Loucy (cell line): ENCODE measurements around the gene ESR1.
"Not testable (repeated sequence)": the region's sequence is repeated elsewhere in the genome, so short reads cannot be mapped to it uniquely, and the experiment has no call there.

Experiments
- H2AFZ ChIP-seq: fragments of 200-600 bp; sonication (generic); 2 replicates; pipeline ENCODE4 v1.6.0; 2016; ENCODE audit warnings: antibody characterized with exemption, mild to moderate bottlenecking, low read length, moderate library complexity
- H3F3A ChIP-seq: fragments of 200-600 bp; 2 replicates; pipeline ENCODE4 v1.6.0; 2016; ENCODE audit warnings: antibody characterized with exemption, low read depth, mild to moderate bottlenecking
- H3K27me3 ChIP-seq: fragments of 200-600 bp; sonication (generic); 2 replicates; pipeline ENCODE4 v1.6.1; 2014; ENCODE audit warnings: low read length, mild to moderate bottlenecking; ENCODE audit not compliant: insufficient read depth, poor library complexity, severe bottlenecking
- H3K36me3 ChIP-seq: fragments of 200-600 bp; sonication (generic); 2 replicates; pipeline ENCODE4 v1.6.1; 2016; ENCODE audit warnings: low read length; ENCODE audit not compliant: insufficient read depth
- H3K4me1 ChIP-seq: fragments of 200-600 bp; sonication (generic); 2 replicates; pipeline ENCODE4 v1.5.1; 2014; ENCODE audit warnings: low read length, mild to moderate bottlenecking; ENCODE audit not compliant: insufficient read depth, poor library complexity, severe bottlenecking
- H3K4me2 ChIP-seq: fragments of 200-600 bp; sonication (generic); 2 replicates; pipeline ENCODE4 v1.6.0; 2014; ENCODE audit warnings: antibody characterized with exemption, low read length, low read depth, mild to moderate bottlenecking; ENCODE audit not compliant: poor library complexity, severe bottlenecking
- H3K4me3 ChIP-seq: fragments of 200-600 bp; sonication (generic); 2 replicates; pipeline ENCODE4 v1.5.1; 2014; ENCODE audit warnings: low read length, mild to moderate bottlenecking, mixed read lengths; ENCODE audit not compliant: poor library complexity, severe bottlenecking
- H3K79me2 ChIP-seq: fragments of 200-600 bp; sonication (generic); 2 replicates; pipeline ENCODE4 v1.6.1; 2014; ENCODE audit warnings: low read length; ENCODE audit not compliant: insufficient read depth
- H3K9ac ChIP-seq: fragments of 200-600 bp; sonication (generic); 2 replicates; pipeline ENCODE4 v1.6.0; 2014; ENCODE audit warnings: mild to moderate bottlenecking, low read depth, low read length, moderate library complexity; ENCODE audit not compliant: poor library complexity, severe bottlenecking
- H3K9me2 ChIP-seq: fragments of 200-600 bp; sonication (generic); replicated peaks from 2 replicates; pipeline ENCODE4 v1.6.1; 2016; ENCODE audit warnings: low read depth, low read length, mixed read lengths
- H3K9me3 ChIP-seq: fragments of 200-600 bp; sonication (generic); 2 replicates; pipeline ENCODE4 v1.6.1; 2014; ENCODE audit warnings: mild to moderate bottlenecking, antibody characterized with exemption, low read length, low read depth; ENCODE audit not compliant: insufficient read depth
- H4K20me1 ChIP-seq: fragments of 200-600 bp; sonication (generic); 2 replicates; pipeline ENCODE4 v1.6.0; 2014; ENCODE audit warnings: antibody characterized with exemption, low read length, mild to moderate bottlenecking; ENCODE audit not compliant: insufficient read depth, poor library complexity, severe bottlenecking
- EZH2phosphoT487 ChIP-seq: fragments of 200-600 bp; IDR thresholded peaks from 2 replicates; pipeline ENCODE4 v1.6.1; 2018; ENCODE audit warnings: antibody characterized with exemption, mild to moderate bottlenecking, moderate library complexity, borderline replicate concordance
- TF ChIP-seq, protein P1 (sequence below): fragments of 200-600 bp; sonication (generic); conservative IDR thresholded peaks from 2 replicates; pipeline ENCODE4 v1.5.1; 2014; ENCODE audit warnings: mild to moderate bottlenecking, antibody characterized with exemption, low read length

Gene ESR1

DNA sequence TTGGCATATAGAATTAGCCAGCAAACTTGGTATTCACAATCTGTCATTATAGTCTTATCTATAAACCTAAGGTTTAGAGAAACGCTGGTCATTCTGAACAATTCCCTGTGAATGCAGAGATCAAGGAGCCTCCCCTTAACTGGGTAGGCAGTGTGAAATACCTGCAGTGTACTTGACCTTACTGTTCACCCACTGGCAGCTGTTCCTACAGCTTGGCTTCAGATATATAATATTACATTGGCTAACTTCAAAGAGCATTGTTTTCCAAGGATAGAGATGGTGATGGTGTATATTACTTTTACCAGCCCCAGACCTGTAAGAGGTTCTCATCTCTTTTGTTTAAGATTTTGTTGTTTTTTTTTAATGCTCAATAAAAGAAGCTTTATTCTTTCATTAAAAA lies 168.3 kb downstream of the ESR1 start:
- H3F3A ChIP-seq, result no peaks in the 10 kb centered on the region
- no peaks in the 10 kb centered on the region for H3K9me2 ChIP-seq
- no peaks in the 10 kb centered on the region for H3K27me3 ChIP-seq
- no peaks in the 10 kb centered on the region for H4K20me1 ChIP-seq
- no peak overlapping the region for H3K4me2 ChIP-seq
- H3K9ac ChIP-seq, result no peak overlapping the region
- H3K4me3 ChIP-seq, result no peak overlapping the region
- H3K9me3 ChIP-seq, result no peaks in the 10 kb centered on the region
- no peak overlapping the region for H2AFZ ChIP-seq
- H3K4me1 ChIP-seq, result no peaks in the 10 kb centered on the region
- no peaks in the 10 kb centered on the region for H3K36me3 ChIP-seq
- no peaks in the 10 kb centered on the region for H3K79me2 ChIP-seq
- no peak for TF ChIP-seq EZH2phosphoT487
- TF ChIP-seq, protein P1, sequence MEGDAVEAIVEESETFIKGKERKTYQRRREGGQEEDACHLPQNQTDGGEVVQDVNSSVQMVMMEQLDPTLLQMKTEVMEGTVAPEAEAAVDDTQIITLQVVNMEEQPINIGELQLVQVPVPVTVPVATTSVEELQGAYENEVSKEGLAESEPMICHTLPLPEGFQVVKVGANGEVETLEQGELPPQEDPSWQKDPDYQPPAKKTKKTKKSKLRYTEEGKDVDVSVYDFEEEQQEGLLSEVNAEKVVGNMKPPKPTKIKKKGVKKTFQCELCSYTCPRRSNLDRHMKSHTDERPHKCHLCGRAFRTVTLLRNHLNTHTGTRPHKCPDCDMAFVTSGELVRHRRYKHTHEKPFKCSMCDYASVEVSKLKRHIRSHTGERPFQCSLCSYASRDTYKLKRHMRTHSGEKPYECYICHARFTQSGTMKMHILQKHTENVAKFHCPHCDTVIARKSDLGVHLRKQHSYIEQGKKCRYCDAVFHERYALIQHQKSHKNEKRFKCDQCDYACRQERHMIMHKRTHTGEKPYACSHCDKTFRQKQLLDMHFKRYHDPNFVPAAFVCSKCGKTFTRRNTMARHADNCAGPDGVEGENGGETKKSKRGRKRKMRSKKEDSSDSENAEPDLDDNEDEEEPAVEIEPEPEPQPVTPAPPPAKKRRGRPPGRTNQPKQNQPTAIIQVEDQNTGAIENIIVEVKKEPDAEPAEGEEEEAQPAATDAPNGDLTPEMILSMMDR, result no peak

DNA sequence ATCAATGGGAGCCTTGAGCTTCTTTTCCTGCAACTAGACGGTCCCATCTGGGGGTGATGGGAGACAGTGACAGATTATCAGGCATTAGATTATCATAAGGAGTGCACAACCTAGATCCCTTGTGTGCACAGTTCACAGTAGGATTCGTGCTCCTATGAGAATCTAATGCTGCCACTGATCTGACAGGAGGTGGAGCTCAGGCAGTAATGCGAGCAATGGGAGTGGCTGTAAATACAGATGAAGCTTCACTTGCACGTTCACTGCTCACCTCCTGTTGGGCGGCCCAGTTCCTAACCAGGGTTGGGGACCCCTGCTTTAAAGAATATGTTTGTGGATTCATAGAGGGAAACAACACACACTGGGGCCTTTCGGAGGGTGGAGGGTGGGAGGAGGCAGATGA lies 180.7 kb downstream of the ESR1 start:
- H3K4me2 ChIP-seq, H3F3A ChIP-seq, H3K9me3 ChIP-seq, H3K27me3 ChIP-seq, H3K9ac ChIP-seq, H3K79me2 ChIP-seq, H3K36me3 ChIP-seq, H3K4me1 ChIP-seq, H3K4me3 ChIP-seq, H4K20me1 ChIP-seq, H3K9me2 ChIP-seq, H2AFZ ChIP-seq: not testable (repeated sequence)

DNA sequence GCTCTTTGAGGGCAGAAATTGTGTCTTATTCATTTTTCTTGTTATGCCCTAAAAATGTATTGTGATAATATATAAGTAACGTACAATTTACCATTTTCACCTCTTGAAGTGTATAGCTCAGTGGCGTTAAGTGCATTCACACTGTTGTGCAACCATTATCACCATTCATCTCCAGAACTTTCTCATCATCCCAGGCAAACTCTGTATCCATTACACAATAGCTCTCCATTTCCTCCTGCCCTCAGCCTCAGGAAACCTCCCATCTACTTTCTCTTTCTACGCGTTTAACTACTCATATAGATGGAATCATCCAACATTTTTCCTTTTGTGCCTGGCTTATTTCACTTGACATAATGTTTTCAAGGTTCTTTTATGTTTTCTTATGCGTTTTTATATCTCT lies 184.6 kb downstream of the ESR1 start:
- TF ChIP-seq EZH2phosphoT487, result no peak
- TF ChIP-seq, protein P1, result no peak
- H3K36me3 ChIP-seq, result no peaks in the 10 kb centered on the region

DNA sequence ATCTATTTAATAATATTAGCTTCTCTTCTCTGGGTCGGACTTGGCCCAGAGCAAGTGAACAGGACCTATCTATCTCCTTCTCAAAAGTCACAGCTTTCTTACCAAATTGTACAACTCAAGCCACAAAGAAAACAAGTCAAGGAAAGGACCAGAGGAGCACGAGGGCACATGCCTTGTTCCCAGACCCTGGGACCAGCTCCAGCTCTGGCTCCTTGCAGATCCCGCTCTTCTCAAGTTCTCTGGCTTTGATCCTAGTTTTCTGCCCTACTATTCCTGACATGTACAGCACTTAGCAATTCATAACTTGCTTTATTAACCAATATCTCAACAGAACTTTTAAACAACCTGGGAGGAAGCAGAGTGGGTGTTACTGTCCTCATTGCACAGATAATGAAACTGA lies 185.9 kb downstream of the ESR1 start:
- TF ChIP-seq, protein P1, result no peak
- no peak for TF ChIP-seq EZH2phosphoT487
- H3K4me2 ChIP-seq, result no peak overlapping the region
- H3K9me2 ChIP-seq, result no peaks in the 10 kb centered on the region
- H3K4me3 ChIP-seq, result no peak overlapping the region
- H3F3A ChIP-seq, result no peaks in the 10 kb centered on the region
- H3K9ac ChIP-seq, result no peak overlapping the region
- H3K79me2 ChIP-seq, result no peaks in the 10 kb centered on the region
- no peak overlapping the region for H2AFZ ChIP-seq
- no peaks in the 10 kb centered on the region for H4K20me1 ChIP-seq
- H3K4me1 ChIP-seq, result no peaks in the 10 kb centered on the region
- no peaks in the 10 kb centered on the region for H3K27me3 ChIP-seq
- H3K9me3 ChIP-seq, result no peaks in the 10 kb centered on the region
- H3K36me3 ChIP-seq, result no peaks in the 10 kb centered on the region

More for the DNA sequence above, 184.6 kb downstream of the ESR1 start:
- no peaks in the 10 kb centered on the region for H3K4me1 ChIP-seq
- H2AFZ ChIP-seq, result no peak overlapping the region
- H3K9me3 ChIP-seq, result no peaks in the 10 kb centered on the region
- no peaks in the 10 kb centered on the region for H3F3A ChIP-seq
- H3K79me2 ChIP-seq, result no peaks in the 10 kb centered on the region
- H3K4me2 ChIP-seq, result no peak overlapping the region
- no peaks in the 10 kb centered on the region for H4K20me1 ChIP-seq
- H3K4me3 ChIP-seq, result no peak overlapping the region
- H3K27me3 ChIP-seq, result no peaks in the 10 kb centered on the region
- no peaks in the 10 kb centered on the region for H3K9me2 ChIP-seq
- no peak overlapping the region for H3K9ac ChIP-seq
